ENCODE results near the gene ZBTB37. TPM values are rescaled to one million over a fixed set of nuclear protein-coding genes. Genes with fewer than 3 reads are reported as not detected.

ZBTB37 gene
- total RNA-seq, 1 donor, result 7.3 TPM

GRCh38 chr1:173887627-173888026 lies 19.4 kb downstream of the ZBTB37 start:
- no peak for DNase-seq (ENCODE audit: low read depth)
- TF ChIP-seq CTCF (IDR thresholded peaks at IDR 0.05; ENCODE audit: insufficient read depth, low read depth, low read length), result no peak
- H3K4me3 ChIP-seq (ENCODE audit: low read depth, low read length), result no peak overlapping the region

- no peak for TF ChIP-seq CTCF (IDR thresholded peaks at IDR 0.05; ENCODE audit: insufficient read depth, low read depth, low read length)
- H3K4me3 ChIP-seq (ENCODE audit: low read depth, low read length), result no peak overlapping the region
- DNase-seq (ENCODE audit: low read depth), result no peak
Observed at GRCh38 chr1:173888749-173889148, 20.6 kb downstream of the ZBTB37 start.

- no peak overlapping the region for H3K4me3 ChIP-seq (ENCODE audit: low read depth, low read length)
- no peak for DNase-seq (ENCODE audit: low read depth)
- no peak for TF ChIP-seq CTCF (IDR thresholded peaks at IDR 0.05; ENCODE audit: insufficient read depth, low read depth, low read length)
Observed at GRCh38 chr1:173889885-173890284, 21.7 kb downstream of the ZBTB37 start.

GRCh38 chr1:173893611-173894010 lies 25.4 kb downstream of the ZBTB37 start:
- no peak for DNase-seq (ENCODE audit: low read depth)
- H3K4me3 ChIP-seq (ENCODE audit: low read depth, low read length), result no peak overlapping the region
- no peak for TF ChIP-seq CTCF (IDR thresholded peaks at IDR 0.05; ENCODE audit: insufficient read depth, low read depth, low read length)

GRCh38 chr1:173894189-173894588 lies 26.0 kb downstream of the ZBTB37 start:
- TF ChIP-seq CTCF (IDR thresholded peaks at IDR 0.05; ENCODE audit: insufficient read depth, low read depth, low read length), result no peak
- no peak overlapping the region for H3K4me3 ChIP-seq (ENCODE audit: low read depth, low read length)
- no peak for DNase-seq (ENCODE audit: low read depth)

GRCh38 chr1:173900427-173900826 lies 32.2 kb downstream of the ZBTB37 start:
- no peak for TF ChIP-seq CTCF (IDR thresholded peaks at IDR 0.05; ENCODE audit: insufficient read depth, low read depth, low read length)
- no peak for DNase-seq (ENCODE audit: low read depth)

GRCh38 chr1:173900992-173901391 lies 32.8 kb downstream of the ZBTB37 start:
- no peak for TF ChIP-seq CTCF (IDR thresholded peaks at IDR 0.05; ENCODE audit: insufficient read depth, low read depth, low read length)
- H3K4me3 ChIP-seq (ENCODE audit: low read depth, low read length), result no peak overlapping the region
- DNase-seq (ENCODE audit: low read depth), result no peak

More at GRCh38 chr1:173900427-173900826, 32.2 kb downstream of the ZBTB37 start:
- H3K4me3 ChIP-seq (ENCODE audit: low read depth, low read length), result no peak overlapping the region
